Measurements from ENCODE around the gene LGALS4. TPM values are rescaled to one million over a fixed set of nuclear protein-coding genes. Genes with fewer than 3 reads are reported as not detected.
"Not testable (repeated sequence)": the region's sequence is repeated elsewhere in the genome, so short reads cannot be mapped to it uniquely, and the experiment has no call there.

Gene LGALS4
- total RNA-seq, 3 donors from 2014 or later: 2,367 to 7,005 (median 6,199) TPM

GRCh38 chr19:38817081-38817480 is 4.3 kb upstream of the LGALS4 start:
- peak in 1 of 3 donors; percentile 40 for DNase-seq
- Histone ChIP-seq H3K36me3 (ENCODE audit: low read depth) (no peaks in the 10 kb centered on the region), H3K4me3 (no peak overlapping the region), H3K4me1 (ENCODE audit: low read depth) (peaks cover 39% of the 10 kb centered on the region), H3K9me3 (no peaks in the 10 kb centered on the region)
- intact Hi-C loops (cut with DNase I, micrococcal nuclease): no loop called here
- no peak for TF ChIP-seq CTCF (IDR thresholded peaks at IDR 0.05)
- no peak for ATAC-seq

- no peak for ATAC-seq
- Histone ChIP-seq H3K36me3 (ENCODE audit: low read depth) (no peaks in the 10 kb centered on the region), H3K9me3 (no peaks in the 10 kb centered on the region), H3K4me3 (no peak overlapping the region), H3K4me1 (ENCODE audit: low read depth) (peaks cover 34% of the 10 kb centered on the region)
- intact Hi-C loops (cut with DNase I, micrococcal nuclease): no loop called here
- DNase-seq: peak in 1 of 3 donors; percentile 43
- no peak for TF ChIP-seq CTCF (IDR thresholded peaks at IDR 0.05)
These were observed 3.5 kb upstream of the LGALS4 start for GRCh38 chr19:38816131-38816750.

GRCh38 chr19:38815059-38816001 is 2.6 kb upstream of the LGALS4 start:
- Histone ChIP-seq H3K4me1 (ENCODE audit: low read depth) (peaks cover 27% of the 10 kb centered on the region), H3K36me3 (ENCODE audit: low read depth) (no peaks in the 10 kb centered on the region), H3K9me3 (no peaks in the 10 kb centered on the region), H3K4me3 (no peak overlapping the region)
- no peak for TF ChIP-seq CTCF (IDR thresholded peaks at IDR 0.05)
- ATAC-seq (peak; percentile 49), DNase-seq (peak; percentile 77 to 81 (median 78))
- intact Hi-C loops (cut with DNase I, micrococcal nuclease): no loop called here

- intact Hi-C loops (cut with DNase I, micrococcal nuclease); ATAC-seq; H3K36me3 ChIP-seq (ENCODE audit: low read depth); H3K4me3 ChIP-seq; H3K9me3 ChIP-seq: not testable (repeated sequence)
- H3K4me1 ChIP-seq (ENCODE audit: low read depth): peaks cover 26% of the 10 kb centered on the region
- DNase-seq: peak in 1 of 3 donors; percentile 25
These were observed 1.2 kb upstream of the LGALS4 start for GRCh38 chr19:38813932-38814331.

- Histone ChIP-seq H3K4me3 (no peak overlapping the region), H3K9me3 (no peaks in the 10 kb centered on the region), H3K36me3 (ENCODE audit: low read depth) (no peaks in the 10 kb centered on the region), H3K4me1 (ENCODE audit: low read depth) (peaks cover 25% of the 10 kb centered on the region)
- no peak for ATAC-seq
- intact Hi-C loops (cut with DNase I, micrococcal nuclease): no loop called here
- DNase-seq: no peak
- TF ChIP-seq CTCF (IDR thresholded peaks at IDR 0.05): no peak
These were observed 578 bp upstream of the LGALS4 start for GRCh38 chr19:38813323-38813722.
